Sigmoid colon (tissue), 7 donors: Measurements from ENCODE around the gene RPN2. TPM values are rescaled to one million over a fixed set of nuclear protein-coding genes. Genes with fewer than 3 reads are reported as not detected.

Source experiments
- DNase-seq: peaks from one replicate; pipeline ENCODE4 v3.0.0-alpha.2; 2019
- H3K27ac ChIP-seq, 4 donors: fragments of 200-600 bp; sonication (generic); one replicate each; pipeline ENCODE4 v1.5.1; 2016 to 2019; ENCODE audit warnings: mild to moderate bottlenecking in 1 of 4
- H3K27me3 ChIP-seq, 3 donors: fragments of 200-600 bp; sonication (generic); one replicate each; pipeline ENCODE4 v1.5.1; 2019; ENCODE audit warnings: mild to moderate bottlenecking in 1 of 3
- H3K36me3 ChIP-seq, 4 donors: fragments of 200-600 bp; sonication (generic); one replicate each; pipeline ENCODE4 v1.5.1; 2016 to 2019
- H3K4me1 ChIP-seq, 4 donors: fragments of 200-600 bp; sonication (generic); one replicate each; pipeline ENCODE4 v1.5.1; 2017 to 2019
- H3K4me3 ChIP-seq, 4 donors: fragments of 200-600 bp; sonication (generic); one replicate each; pipeline ENCODE4 v1.5.1; 2017 to 2019; ENCODE audit warnings: mild to moderate bottlenecking in 2 of 4, moderate library complexity in 1 of 4
- H3K9me3 ChIP-seq, 4 donors: fragments of 200-600 bp in 3 of 4; sonication (generic) in 3 of 4; one replicate each; pipeline versions ENCODE4 v1.5.1 to v1.6.1; 2013 to 2019
- EP300 ChIP-seq, 4 donors: sonication (generic); formaldehyde crosslinking; IDR thresholded peaks; one replicate each; pipeline ENCODE4 v1.6.1; 2017; ENCODE audit warnings: antibody characterized with exemption in 4 of 4
- POLR2A ChIP-seq, 2 donors: fragments of 450-650 bp; IDR thresholded peaks; one replicate each; pipeline ENCODE4 v1.6.1; 2016; ENCODE audit warnings: antibody characterized with exemption in 2 of 2, mild to moderate bottlenecking in 2 of 2, moderate library complexity in 2 of 2
- POLR2AphosphoS5 ChIP-seq, 4 donors: sonication (generic); formaldehyde crosslinking; IDR thresholded peaks; one replicate each; pipeline ENCODE4 v1.6.1; 2017; ENCODE audit warnings: antibody characterized with exemption in 4 of 4
- whole genome bisulfite sequencing, 2 donors: extraction: QIAGEN DNeasy Blood & Tissue Kit; methylation state at CpG; one replicate each; pipeline ENCODE4 v1.1.7; 2013; 5-methylcytosine and 5-hydroxymethylcytosine counted together
- intact Hi-C: fragments of 100-400 bp; cut with DNase I; formaldehyde crosslinking; loops from one replicate; pipeline ENCODE4 v1.15.1; 2023
- polyA plus RNA-seq, 3 donors: library from polyadenylated mRNA; stranded (reverse); fragments of 200-250 nt; gene quantifications; one replicate each; pipeline ENCODE4 v1.2.3, GENCODE V29; 2013
- total RNA-seq, 4 donors: library from RNA; depleted of rRNA; stranded (reverse); fragments of >200 nt; gene quantifications; one replicate each; pipeline ENCODE4 v1.1.0, GENCODE V29; 2016
- TF ChIP-seq, protein P1 (sequence below), 4 experiments: fragments of 450-650 bp in 3 of 4; fragments of 200-600 bp in 1 of 4; IDR thresholded peaks; one replicate each; pipeline ENCODE4 v1.5.1; 2016 to 2019; ENCODE audit warnings: antibody characterized with exemption in 4 of 4, mild to moderate bottlenecking in 3 of 4, moderate library complexity in 2 of 4
- donor health status: healthy with polysubstance abuse.
- donor health status: Bipolar disorder and iron deficiency.
- donor health status: healthy.

Gene RPN2
- total and polyA plus RNA-seq, 7 donors: 21.6 to 142 (median 72.8) TPM

DNA sequence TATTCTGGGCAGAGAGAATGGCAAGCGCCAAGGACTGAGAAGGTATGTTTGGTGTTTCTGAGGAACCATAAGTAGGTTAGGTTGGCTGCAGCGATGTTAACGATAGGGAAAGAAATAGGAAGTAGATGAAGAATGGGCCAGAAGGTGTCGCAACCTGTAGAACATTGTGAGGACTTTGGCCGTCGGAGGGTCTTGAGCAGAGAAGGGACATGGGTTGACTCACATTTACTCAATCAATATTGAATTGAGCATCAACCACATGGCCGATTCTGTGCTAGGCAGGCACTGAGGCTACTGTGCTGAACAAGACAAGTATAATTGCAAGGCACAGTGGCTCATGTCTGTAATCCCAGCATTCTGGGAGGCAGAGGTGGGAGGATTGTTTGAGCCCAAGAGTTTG is 26.8 kb upstream of the RPN2 start:
- no peak overlapping the region for H3K4me3 ChIP-seq
- H3K27me3 ChIP-seq: no peaks in the 10 kb centered on the region
- intact Hi-C loops: no loop called here
- WGBS, 2 donors: 95 to 96% methylated on average over 7 of the region's 7 CpGs
- peaks cover 0 to 11% (median 0%) of the 10 kb centered on the region in 4 donors for H3K36me3 ChIP-seq
- TF ChIP-seq POLR2A (IDR thresholded peaks at IDR 0.05): no peak
- TF ChIP-seq POLR2AphosphoS5 (IDR thresholded peaks at IDR 0.05): no peak
- no peak for TF ChIP-seq EP300 (IDR thresholded peaks at IDR 0.05)
- DNase-seq: no peak
- H3K9me3 ChIP-seq: no peaks in the 10 kb centered on the region
- no peak overlapping the region for H3K27ac ChIP-seq
- no peaks in the 10 kb centered on the region for H3K4me1 ChIP-seq

DNA sequence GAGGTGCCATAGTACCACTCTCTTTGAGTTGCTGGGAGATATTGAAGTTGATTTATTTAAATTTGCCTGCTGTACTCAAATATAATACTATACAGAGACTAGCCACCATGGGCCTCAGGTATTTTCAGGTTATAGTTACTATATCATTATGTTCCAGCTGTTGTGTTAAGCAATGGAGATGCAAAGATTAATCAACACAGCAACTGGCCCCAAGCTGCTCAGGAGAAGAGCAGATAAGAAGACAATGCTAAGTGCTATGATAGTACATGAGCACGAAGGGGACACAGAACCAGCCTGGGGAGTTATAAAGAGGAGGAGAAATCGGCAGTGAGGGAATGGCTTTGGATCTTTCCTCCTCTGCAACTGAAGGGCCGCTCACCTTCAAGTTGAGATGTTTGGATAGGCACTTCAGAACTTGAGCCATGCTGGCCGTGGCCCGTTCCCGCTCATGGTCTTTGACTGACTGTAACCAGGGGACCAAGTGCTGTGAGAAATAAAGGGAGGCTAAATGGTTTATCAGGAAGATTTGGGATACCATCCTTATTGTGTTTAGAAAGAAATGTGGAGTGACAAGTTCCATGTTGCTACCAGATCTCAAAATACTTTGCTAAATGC is 24.3 kb upstream of the RPN2 start:
- Histone ChIP-seq H3K36me3 (peaks cover 0 to 8% (median 0%) of the 10 kb centered on the region in 4 donors), H3K9me3 (no peaks in the 10 kb centered on the region), H3K27me3 (no peaks in the 10 kb centered on the region), H3K27ac (no peak overlapping the region), H3K4me3 (no peak overlapping the region), H3K4me1 (no peaks in the 10 kb centered on the region)
- intact Hi-C loops: no loop called here
- TF ChIP-seq POLR2A (IDR thresholded peaks at IDR 0.05) (no peak), EP300 (IDR thresholded peaks at IDR 0.05) (no peak), POLR2AphosphoS5 (IDR thresholded peaks at IDR 0.05) (no peak)
- TF ChIP-seq, protein P1, sequence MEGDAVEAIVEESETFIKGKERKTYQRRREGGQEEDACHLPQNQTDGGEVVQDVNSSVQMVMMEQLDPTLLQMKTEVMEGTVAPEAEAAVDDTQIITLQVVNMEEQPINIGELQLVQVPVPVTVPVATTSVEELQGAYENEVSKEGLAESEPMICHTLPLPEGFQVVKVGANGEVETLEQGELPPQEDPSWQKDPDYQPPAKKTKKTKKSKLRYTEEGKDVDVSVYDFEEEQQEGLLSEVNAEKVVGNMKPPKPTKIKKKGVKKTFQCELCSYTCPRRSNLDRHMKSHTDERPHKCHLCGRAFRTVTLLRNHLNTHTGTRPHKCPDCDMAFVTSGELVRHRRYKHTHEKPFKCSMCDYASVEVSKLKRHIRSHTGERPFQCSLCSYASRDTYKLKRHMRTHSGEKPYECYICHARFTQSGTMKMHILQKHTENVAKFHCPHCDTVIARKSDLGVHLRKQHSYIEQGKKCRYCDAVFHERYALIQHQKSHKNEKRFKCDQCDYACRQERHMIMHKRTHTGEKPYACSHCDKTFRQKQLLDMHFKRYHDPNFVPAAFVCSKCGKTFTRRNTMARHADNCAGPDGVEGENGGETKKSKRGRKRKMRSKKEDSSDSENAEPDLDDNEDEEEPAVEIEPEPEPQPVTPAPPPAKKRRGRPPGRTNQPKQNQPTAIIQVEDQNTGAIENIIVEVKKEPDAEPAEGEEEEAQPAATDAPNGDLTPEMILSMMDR (IDR thresholded peaks at IDR 0.05): no peak
- 94 to 97% methylated on average over 6 of the region's 6 CpGs for WGBS, 2 donors
- no peak for DNase-seq

DNA sequence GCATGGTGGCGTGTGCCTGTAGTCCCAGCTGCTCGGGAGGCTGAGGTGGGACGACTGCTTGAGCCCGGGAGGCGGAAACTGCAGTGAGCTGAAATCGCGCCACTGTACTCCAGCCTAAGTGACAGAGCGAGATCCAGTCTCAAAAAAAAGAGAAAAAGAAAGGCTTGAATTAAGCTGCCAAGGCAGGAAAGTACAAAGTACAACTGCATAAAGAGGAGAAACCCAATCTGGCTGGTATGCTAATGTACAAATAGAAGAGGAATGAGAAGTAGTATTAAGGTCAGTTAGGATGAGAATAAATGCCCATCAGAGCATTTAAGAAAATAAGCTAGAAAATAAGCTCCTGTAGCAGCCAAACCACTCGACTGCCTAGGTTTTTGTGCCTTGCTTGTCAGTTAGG is 23.1 kb upstream of the RPN2 start:
- WGBS, 2 donors: 88 to 95% methylated on average over 9 of the region's 9 CpGs
- TF ChIP-seq, protein P1 (IDR thresholded peaks at IDR 0.05): no peak
- TF ChIP-seq EP300 (IDR thresholded peaks at IDR 0.05): no peak
- TF ChIP-seq POLR2AphosphoS5 (IDR thresholded peaks at IDR 0.05): no peak
- TF ChIP-seq POLR2A (IDR thresholded peaks at IDR 0.05): no peak
- no peaks in the 10 kb centered on the region for H3K27me3 ChIP-seq
- H3K27ac ChIP-seq: no peak overlapping the region
- no peak overlapping the region for H3K4me3 ChIP-seq
- H3K36me3 ChIP-seq: peaks cover 0 to 8% (median 0%) of the 10 kb centered on the region in 4 donors
- intact Hi-C loops: no loop called here
- no peaks in the 10 kb centered on the region for H3K4me1 ChIP-seq
- DNase-seq: no peak
- H3K9me3 ChIP-seq: no peaks in the 10 kb centered on the region

DNA sequence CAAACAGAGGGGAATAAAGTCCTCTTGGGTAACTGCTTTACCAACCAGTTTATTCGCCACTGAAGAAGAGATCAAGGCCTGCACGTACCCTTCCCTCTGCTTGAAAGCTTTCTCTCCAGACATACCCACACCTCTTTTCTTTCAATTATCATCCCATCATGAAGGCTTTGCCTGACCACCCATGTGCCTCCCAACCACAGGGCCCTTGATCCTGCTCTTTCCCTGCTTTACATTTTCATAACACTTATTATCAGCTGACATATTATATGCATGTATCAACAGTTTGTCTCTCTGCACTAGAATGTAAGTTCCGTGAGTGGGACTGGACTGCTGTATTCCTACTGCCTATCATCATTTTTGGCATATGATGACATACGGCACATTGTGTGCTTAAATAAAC is 20.9 kb upstream of the RPN2 start:
- H3K4me3 ChIP-seq: no peak overlapping the region
- no peaks in the 10 kb centered on the region for H3K9me3 ChIP-seq
- WGBS, 2 donors: 94 to 98% methylated on average over 4 of the region's 4 CpGs
- H3K36me3 ChIP-seq: peaks cover 0 to 8% (median 0%) of the 10 kb centered on the region in 4 donors
- H3K27me3 ChIP-seq: no peaks in the 10 kb centered on the region
- intact Hi-C loops: no loop called here
- DNase-seq: no peak
- TF ChIP-seq, protein P1 (IDR thresholded peaks at IDR 0.05): no peak
- TF ChIP-seq POLR2AphosphoS5 (IDR thresholded peaks at IDR 0.05): no peak
- no peak for TF ChIP-seq POLR2A (IDR thresholded peaks at IDR 0.05)
- TF ChIP-seq EP300 (IDR thresholded peaks at IDR 0.05): no peak
- H3K4me1 ChIP-seq: no peaks in the 10 kb centered on the region
- H3K27ac ChIP-seq: no peak overlapping the region

DNA sequence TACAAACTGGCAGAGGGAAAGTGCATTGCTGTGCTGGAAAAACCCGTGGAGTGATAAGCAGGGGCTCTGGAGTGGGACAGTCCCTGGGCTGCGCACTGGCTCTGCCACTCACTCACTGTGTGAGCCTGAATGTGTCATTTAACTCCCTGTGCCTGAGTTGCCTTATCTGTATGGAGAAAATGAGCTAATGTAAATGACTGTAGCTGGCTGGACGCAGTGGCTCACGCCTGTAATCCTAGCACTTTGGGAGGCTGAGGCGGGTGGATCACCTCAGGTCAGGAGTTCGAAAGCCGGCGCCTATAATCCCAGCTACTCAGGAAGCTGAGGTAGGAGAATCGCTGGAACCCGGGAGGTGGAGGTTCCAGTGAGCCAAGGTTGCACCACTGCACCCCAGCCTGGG is 18.4 kb upstream of the RPN2 start:
- H3K36me3 ChIP-seq: no peaks in the 10 kb centered on the region
- no peak overlapping the region for H3K4me3 ChIP-seq
- no peaks in the 10 kb centered on the region for H3K9me3 ChIP-seq
- H3K27me3 ChIP-seq: no peaks in the 10 kb centered on the region
- intact Hi-C loops: no loop called here
- H3K4me1 ChIP-seq: no peaks in the 10 kb centered on the region
- H3K27ac ChIP-seq: no peak overlapping the region
- TF ChIP-seq POLR2AphosphoS5 (IDR thresholded peaks at IDR 0.05) (no peak), POLR2A (IDR thresholded peaks at IDR 0.05) (no peak)
- TF ChIP-seq, protein P1 (IDR thresholded peaks at IDR 0.05): no peak
- 90 to 91% methylated on average over 10 of the region's 10 CpGs for WGBS, 2 donors
- DNase-seq: no peak
